ENCODE data around the gene ZBTB45.
"Not testable (repeated sequence)": the region's sequence is repeated elsewhere in the genome, so short reads cannot be mapped to it uniquely, and the experiment has no call there.

Gene ZBTB45

DNA sequence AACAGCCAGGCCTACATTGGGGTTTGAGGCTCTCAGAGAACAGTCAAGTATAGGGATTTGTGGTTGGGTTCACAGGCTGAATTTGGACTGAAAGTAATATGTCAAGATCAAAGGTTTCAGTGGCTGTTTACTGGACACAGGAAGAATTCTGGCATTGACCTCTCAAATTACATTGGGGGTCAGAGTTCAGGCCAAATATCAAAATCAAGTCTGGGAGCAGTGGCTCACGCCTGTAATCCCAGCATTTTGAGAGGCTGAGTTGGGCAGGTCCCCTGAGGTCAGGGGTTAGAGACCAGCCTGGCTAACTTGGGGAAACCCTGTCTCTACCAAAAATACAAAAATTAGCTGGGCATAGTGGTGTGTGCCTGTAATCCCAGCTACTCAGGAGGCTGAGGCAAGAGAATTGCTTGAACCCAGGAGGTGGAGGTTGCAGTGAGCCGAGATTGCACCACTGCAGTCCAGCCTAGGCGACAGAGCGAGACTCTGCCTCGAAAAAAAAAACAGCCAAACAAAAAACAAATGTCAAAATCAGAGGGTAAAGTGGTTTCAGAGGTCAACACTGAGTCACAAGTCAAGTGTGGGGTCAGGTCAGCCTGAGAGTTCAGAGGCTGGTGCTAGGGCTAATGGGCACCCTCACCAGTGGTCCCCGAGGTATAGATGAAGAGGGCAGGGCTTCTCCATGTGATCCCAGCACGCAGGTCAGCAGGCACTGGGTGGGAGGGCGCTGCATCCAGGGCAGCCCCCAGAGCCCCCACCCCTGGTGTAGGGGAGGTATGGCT, 9.3 kb downstream of the ZBTB45 start:
- DNase-seq (ENCODE audit: low spot score): no peak

DNA sequence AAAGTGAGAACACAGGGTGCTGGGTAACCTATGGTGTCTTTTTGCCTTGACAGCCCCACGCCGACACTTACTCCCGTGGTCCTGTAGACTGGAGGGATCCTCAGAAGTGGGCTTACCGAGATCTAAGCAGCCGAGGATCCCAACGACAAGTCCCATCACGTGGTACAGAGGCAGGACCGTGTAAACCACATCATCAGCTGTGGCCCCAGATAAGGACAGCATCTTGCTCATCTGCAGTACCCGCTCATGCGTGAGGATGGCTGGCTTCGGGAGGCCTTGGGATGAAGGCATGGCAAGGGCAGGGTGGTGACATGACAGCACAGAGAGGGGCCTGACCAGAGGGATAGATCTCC, 9.9 kb downstream of the ZBTB45 start:
- no peak for DNase-seq (ENCODE audit: low spot score)

DNA sequence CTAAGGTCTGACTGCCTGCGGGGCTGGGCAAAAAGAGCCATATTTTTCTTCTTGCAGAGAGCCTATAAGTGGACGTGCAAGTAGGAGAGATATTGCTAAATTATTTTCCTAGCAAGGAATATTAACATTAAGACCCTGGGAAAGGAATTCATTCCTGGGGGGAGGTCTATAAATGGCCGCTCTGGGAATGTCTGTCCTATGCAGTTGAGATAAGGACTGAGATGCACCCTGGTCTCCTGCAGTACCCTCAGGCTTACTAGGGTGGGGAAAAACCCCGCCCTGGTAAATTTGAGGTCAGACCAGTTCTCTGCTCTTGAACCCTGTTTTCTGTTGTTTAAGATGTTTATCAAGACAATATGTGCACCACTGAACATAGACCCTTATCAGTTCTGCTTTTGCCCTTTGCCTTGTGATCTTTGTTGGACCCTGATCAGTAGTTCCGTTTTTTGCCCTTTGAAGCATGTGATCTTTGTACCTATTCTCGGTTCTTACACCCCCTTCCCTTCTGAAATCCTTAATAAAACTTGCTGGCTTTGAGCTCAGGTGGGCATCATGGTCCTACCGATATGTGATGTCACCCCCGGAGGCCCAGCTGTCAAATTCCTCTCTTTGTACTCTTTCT, 11.9 kb downstream of the ZBTB45 start:
- not testable (repeated sequence) for DNase-seq (ENCODE audit: low spot score)

DNA sequence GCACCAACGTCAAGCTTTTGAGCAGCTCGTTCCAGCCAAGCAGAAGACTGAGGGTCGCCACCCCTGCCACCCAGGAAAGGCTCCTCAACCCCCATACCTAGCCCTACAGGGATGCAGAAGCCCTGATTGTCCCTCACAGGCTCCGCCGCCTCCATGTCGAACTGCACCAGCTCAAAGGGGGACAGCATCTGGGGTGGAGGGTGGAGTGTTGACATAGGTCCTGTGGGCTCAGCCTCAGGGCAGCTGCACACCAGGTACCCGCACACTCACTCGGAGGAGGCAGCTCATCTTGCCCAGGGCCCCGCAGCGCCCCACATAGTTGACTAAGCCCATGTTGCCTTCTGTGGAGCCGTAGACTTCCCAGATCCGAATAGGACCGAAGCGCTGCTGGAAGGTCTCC, 19.4 kb downstream of the ZBTB45 start:
- DNase-seq (ENCODE audit: low spot score): no peak

DNA sequence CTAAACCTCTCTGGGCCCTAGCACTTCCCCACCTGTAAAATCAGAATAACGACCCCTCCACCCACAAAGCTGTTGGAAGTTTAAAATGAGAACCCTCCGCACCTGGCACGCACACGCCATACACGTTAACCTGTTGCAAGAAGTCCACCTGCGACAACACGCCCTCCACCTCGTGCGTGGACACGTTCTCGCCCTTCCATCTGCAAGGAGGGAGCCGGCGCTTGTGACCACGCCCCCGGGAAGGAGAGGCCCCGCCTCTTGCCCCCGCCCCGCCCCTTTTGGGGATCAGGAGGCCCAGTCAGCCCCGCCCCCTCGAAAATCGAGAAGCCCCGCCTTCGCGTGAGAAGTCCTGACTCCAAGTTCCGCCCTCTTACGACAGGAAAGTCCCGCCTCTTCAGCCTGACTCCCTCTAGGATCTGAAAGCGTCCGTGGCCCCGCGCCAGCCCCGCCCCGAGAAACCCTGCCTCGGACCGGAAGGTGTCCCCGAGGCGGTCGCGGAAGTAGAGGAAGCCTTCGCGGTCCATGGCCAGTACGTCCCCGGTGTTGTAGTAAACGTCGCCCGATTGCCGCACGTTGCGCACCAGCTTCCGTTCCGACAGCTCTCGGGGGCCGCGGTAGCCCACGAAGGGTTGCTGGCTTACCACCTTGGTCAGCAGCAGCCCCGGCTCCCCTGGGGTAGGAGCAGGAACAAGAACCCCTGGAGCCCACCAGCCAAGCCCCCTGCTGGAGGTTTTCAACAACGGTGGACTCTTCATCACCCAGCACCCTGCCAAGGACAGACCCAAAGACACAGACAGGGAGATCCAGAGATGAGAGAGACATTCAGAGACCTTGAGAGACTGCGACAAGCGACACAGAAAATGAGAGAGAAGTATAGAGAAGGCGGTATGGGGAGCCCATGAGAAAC, 20.3 kb downstream of the ZBTB45 start:
- DNase-seq (ENCODE audit: low spot score): peak; percentile 97

DNA sequence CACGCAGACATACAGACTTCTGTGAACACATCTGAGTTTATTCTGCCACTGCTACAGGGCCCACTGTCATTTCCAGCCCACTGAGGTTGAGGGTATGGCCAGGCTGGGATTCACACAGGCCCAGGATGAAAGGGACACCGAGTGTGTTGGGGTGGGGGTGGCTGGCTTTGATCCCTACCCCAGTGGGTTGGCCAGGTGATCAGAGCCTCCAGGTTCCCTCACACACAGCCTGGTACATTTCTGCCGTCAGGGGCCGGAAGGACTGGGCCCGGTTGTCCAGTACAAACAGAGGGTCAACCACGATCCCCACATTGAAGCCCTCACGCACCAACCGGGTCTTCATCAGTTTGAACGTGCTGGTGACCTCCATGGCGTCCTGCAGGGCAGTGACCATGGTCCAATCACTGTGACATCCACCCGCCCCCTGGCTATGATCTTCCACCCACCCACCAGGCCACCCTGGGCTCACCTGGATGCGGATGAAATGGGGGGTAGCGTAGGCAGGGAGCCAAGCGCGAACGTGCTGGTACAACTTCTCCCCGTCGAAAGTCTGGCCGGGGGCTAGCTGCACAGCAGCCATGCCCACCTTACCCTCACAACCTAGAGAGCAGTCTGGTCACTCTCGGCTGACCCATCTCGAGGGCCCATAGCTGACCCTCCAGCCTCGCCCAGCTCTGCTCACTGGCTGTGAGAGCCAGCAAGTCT, 21.1 kb downstream of the ZBTB45 start:
- DNase-seq (ENCODE audit: low spot score): no peak

DNA sequence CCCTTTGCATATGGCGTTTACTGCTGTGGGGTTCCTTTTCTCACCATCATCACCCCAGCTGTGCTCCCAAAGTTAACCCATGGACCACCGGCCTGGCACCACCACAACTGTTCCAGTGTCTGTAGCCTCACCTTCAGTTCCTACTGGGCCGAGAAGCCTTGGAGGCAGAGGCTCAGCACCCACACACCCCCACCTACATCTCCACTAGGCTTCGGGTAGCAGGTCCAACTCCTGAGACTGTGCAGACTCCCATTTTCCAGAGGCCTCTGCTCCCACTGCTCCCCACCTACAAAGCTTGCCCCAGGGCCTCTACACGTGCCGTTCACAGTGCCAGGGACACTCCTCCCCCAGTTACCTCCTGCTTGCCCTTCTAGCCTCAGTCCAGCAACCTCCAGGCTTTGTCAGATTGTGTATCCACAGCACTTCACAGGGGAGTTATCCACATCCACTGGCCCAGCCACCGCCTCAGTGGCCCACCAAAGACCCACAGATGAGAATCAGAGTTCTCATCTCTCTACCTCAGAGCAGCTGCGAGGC, 21.9 kb downstream of the ZBTB45 start:
- no peak for DNase-seq (ENCODE audit: low spot score)

DNA sequence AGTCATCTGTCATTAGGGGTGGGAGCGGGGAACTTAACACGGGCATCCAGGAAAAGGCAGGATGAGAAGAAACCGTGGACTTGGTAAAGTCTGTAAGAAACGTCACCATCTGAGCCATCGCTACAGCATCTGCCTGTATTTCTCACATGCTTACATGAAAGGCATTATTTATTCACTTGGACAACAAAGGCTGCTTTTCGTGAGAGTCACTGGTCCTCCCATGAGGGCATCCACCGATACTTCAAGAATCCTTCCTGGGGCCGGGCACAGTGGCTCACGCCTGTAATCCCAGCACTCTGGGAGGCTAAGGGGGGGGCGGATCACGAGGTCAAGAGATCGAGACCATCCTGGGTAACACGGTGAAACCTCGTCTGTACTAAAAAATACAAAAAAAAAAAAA, 27.3 kb downstream of the ZBTB45 start:
- DNase-seq (ENCODE audit: low spot score): no peak

DNA sequence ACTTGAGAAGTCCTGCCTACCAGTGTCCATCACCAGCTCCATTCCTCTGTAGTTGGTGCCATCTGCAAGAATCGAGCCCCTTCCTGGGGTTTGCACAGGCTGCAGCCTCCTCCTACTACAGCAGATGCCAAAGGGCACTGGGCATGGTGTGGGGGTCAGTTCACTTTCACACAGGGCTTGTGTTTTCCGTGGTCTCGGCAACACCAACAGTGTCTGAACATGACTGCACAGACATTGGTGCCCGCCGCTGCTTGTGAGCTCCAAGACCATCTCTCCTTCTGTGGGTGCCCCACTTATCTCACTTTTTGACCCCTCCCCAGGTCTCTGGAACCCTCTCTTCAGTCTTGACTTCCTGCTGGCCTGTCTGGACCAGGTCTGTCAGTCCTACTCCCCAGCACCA, 28.2 kb downstream of the ZBTB45 start:
- DNase-seq (ENCODE audit: low spot score): no peak

DNA sequence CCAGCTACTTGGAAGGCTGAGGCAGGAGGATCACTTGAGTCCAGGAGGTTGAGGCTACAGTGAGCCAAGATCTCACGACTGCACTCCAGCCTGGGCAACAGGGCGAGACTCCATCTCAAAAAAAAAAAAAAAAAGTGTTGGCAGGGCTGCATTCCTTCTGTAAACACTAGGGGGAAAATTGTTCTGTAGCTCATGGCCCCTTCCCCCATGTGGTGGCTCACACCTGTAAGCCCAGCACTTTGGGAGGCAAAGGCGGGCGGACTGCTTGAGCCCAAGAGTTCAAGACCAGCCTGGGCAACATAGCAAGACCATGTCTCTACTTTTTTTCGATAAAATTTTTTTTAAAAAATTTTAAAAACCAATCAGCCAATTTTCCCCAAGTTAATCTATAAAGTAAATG, 35.3 kb downstream of the ZBTB45 start:
- not testable (repeated sequence) for DNase-seq (ENCODE audit: low spot score)

DNA sequence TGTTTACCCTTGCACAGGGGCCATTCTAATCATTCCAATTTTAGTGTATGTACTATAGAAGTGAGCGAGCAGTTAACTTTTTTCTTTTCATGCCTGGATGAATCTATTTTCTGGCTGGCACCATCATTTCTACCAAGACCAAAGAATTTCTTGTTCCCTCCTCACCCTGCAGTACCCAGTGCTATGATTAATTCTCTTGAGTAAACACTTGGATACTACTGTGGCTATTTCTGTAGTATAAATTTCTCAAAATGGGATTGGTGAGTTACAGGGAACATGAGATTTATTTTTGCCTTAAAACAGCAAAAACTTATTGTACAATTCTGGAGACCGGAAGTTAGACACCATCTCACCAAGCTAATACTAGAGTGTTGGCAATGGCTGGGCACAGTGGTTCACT, 35.8 kb downstream of the ZBTB45 start:
- DNase-seq (ENCODE audit: low spot score): no peak

DNA sequence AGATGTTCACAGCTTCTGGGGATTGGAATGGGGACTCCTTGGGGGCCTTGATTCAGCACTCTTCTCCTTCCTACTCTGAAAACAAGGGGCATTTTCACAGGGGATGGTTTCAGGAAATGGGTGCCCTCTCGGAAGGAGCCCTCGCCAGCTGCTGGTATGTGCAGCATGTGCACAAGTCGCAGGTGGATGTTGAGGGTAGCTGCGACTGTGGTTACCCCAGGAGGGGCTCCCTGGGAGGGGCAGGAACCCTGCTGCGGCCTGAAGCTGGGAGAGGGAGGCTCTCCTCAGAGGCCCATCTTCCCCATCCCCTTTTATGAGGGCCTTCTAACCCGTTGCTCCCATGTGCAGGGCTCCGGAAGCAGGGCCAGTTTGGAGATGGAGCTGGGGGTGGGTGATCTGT, 37.2 kb downstream of the ZBTB45 start:
- DNase-seq (ENCODE audit: low spot score): no peak

DNA sequence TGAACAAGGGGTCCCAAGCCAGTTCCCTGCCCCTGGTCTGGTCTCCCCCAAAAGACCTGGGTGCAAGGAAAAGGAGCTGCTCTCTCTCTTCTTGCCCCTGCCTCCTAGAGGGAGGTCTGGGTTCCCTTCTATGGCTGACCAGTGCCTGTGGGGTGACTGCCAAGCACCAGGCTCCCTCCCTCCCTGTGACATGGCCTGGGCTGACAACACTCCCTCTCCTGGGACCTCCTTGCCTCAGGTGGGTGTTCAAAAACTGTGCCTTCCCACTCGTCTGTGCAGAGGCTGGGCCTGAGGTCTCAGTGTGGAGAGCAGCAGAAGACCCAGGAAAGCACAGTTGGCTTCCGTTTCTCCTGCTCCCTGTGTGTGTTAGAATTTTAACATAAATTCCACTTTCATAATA, 38.8 kb downstream of the ZBTB45 start:
- no peak for DNase-seq (ENCODE audit: low spot score)

DNA sequence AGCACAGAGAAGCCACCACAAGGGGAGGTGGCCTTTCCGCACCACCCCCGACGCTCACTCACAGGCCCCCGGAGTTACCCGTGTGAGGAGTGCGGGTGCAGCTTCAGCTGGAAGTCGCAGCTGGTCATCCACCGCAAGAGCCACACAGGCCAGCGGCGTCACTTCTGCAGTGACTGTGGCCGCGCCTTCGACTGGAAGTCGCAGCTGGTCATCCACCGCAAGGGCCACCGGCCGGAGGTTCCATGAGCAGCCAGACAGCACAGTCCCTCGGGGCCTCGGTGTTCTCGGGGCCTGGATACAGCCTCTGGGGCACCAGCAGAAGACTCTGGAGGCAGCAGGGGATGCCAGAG, 39.2 kb downstream of the ZBTB45 start:
- DNase-seq (ENCODE audit: low spot score): no peak

DNA sequence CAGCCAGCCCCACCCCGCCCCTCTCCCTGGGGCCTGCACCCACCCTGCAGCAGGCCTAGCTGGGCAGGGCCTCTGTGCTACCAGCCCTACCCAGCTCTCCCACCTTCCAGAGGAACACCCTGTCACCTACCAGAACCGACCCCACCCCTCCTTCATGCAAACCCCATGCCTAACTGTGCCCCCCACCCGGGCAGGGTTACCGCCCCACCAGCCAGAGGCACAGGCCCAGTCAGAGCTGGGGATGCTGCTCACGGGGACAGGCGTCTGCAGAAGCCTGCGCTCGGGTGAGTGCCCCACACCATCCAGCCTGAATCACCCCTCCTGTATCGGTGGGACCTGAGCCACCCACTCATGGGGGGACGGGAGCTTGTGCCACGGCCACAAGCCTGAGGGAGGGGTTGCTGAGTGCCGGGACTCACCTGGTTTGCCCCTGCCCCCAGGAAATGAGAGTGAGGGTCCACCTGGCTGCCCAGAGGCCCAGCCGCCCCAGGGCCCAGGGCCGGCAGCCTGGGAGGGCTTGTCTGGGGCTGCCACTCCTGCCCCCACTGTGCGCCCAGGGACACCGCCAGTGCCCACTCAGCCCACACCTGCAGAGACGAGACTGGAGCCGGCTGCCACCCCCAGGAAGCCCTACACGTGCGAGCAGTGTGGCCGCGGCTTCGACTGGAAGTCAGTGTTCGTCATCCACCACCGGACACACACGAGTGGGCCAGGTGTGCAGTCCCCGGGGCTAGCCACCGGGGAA, 39.7 kb downstream of the ZBTB45 start:
- no peak for DNase-seq (ENCODE audit: low spot score)

DNA sequence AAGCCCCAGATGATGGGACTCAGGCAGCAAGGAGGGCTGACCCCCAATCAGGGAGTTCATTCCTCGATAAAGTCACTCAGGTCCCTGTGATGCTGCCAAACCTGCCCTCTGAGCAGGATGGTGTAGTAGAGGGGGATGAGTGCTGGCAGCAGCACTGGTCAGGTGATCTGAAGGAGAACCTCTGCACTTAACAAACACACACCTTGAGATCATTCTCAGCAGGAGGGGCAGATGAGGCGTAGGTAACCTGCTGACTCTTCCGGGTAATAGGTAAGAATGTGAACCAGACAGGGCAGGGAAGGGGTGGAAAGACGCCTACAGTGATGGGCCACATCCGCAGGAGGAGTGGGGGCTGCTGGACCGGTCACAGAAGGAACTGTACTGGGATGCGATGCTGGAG, 40.3 kb downstream of the ZBTB45 start:
- DNase-seq (ENCODE audit: low spot score): no peak

DNA sequence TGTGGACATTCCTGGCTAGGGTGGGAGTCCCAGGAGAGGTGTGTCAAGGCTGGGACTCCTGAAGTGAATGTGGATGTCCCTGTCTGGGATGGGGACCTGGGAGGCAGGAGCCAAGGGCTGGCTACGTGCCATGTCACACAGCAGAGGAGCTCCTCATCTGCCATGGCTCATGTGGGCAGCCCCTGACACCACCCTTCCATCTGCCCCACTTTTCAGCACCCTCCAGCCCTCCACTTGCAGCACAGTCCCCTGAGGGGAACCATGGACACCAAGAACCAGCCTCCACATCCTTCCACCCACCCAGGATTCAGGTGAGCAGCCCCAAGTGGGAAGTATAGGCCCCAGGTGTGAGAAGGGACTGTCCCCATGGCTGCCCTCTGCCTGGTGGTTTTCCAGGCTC, 41.7 kb downstream of the ZBTB45 start:
- no peak for DNase-seq (ENCODE audit: low spot score)

DNA sequence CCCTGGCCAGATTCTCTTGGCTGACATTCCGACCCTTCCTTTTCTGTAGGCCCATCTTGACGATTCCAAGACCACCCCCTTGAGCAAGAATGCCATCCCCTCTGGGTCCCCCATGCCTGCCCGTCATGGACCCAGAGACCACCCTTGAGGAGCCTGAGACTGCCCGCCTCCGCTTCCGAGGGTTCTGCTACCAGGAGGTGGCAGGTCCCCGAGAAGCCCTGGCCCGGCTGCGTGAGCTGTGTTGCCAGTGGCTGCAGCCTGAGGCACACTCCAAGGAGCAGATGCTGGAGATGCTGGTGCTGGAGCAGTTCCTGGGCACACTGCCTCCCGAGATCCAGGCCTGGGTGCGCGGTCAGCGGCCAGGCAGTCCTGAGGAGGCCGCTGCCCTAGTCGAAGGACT, 42.5 kb downstream of the ZBTB45 start:
- DNase-seq (ENCODE audit: low spot score): no peak

DNA sequence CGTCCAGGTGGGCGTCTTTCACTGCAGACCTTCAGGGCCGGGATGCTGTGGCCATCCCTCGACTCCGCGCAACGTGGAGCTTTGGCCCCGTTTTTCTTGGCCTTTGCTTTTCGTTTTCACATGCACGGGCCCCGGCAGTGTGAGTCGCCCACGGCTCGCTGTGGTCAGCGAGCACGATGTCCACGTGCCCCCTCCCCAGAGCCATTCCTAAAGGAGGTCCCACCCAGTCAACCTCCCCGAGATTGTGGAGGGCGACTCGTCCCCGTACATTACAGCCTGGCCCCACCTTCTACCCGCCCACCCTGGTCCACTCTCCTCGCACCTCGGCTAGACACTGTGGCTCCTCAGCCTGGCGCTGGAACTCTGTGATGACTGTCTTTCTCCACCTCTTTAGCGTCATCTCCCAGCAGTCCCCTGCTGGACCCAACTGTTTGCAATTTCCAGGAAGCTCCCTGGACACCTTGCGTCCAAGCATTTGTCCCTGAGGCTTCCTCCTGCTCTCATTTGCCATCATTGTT, 43.1 kb downstream of the ZBTB45 start:
- peak; percentile 27 for DNase-seq (ENCODE audit: low spot score)

DNA sequence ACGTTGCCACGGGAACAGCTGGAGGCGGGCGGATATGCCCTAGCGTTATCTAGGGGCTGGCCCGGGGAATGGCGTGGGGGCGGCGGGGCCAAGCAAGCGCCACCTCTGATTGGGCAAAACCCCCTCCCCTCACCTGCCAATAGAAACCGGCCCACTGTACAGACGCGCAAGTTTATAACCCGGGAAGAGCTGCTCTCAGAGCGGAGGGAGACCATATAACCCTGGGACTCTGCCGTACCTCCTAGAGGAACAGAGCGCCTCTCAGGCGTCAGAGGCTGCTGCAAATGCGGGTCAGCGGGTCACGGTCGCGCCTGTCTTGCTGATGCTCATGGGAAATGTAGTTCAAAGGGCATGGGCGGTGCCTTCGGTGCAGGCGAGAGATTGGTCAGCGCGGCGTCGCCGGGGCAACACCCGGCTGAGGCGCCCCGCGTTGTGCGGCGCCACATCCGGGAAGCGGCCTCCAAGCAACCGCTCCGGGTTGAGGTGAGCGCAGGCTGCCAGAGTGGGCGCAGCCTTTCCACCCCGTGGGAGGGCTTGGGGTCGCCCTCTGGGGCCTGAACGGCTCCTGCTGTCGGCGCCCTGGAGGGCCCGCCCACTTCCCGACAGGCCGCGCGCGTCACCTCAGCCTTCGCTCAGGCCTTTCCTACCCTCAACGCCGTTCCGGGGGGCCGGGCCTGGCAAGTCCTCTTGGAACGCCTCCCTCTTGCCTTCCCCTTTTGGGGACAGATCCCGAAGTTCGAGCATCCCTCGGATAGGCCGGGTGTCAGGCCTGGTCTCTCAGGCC, 43.7 kb downstream of the ZBTB45 start, which contains the start of gene ZNF446:
Gene ZNF446, plus strand, starts transcription at position 639 of the 784 bp plus-strand sequence. CDS start 867 bp downstream, outside the sequence.
- DNase-seq (ENCODE audit: low spot score): peak; percentile 96
